K562 (cell line): ENCODE measurements around the gene TBC1D7. TPM values are rescaled to one million over a fixed set of nuclear protein-coding genes. Genes with fewer than 3 reads are reported as not detected.

Source experiments
- AFF4 ChIP-seq: sonication (generic); formaldehyde crosslinking; IDR thresholded peaks from 2 replicates; pipeline ENCODE4 v1.8.0; 2023; ENCODE audit warnings: mild to moderate bottlenecking, missing genetic modification reagents
- ATF7 ChIP-seq: fragments of 450-650 bp; IDR thresholded peaks from 2 replicates; pipeline ENCODE4 v1.7.1; 2014; ENCODE audit warnings: mild to moderate bottlenecking, moderate library complexity
- MAFG ChIP-seq: fragments of 450-650 bp; conservative IDR thresholded peaks from 2 replicates; pipeline ENCODE4 v1.6.1; 2016; ENCODE audit warnings: missing genetic modification characterization, missing compliant biosample characterization
- MGA ChIP-seq: fragments of 450-650 bp; IDR thresholded peaks from 2 replicates; pipeline ENCODE4 v1.6.1; 2016; ENCODE audit warnings: mild to moderate bottlenecking, moderate library complexity
- MIER1 ChIP-seq: fragments of 450-650 bp; IDR thresholded peaks from 2 replicates; pipeline ENCODE4 v1.6.1; 2016; ENCODE audit warnings: antibody characterized with exemption, mild to moderate bottlenecking, low read depth
- XRCC3 ChIP-seq: fragments of 450-650 bp; IDR thresholded peaks from 2 replicates; pipeline ENCODE4 v1.6.1; 2017; ENCODE audit warnings: mild to moderate bottlenecking, moderate library complexity
- ZBTB8A ChIP-seq: fragments of 450-650 bp; IDR thresholded peaks from 2 replicates; pipeline ENCODE4 v1.6.1; 2018; ENCODE audit warnings: mild to moderate bottlenecking, moderate library complexity; ENCODE audit not compliant: partially characterized antibody
- ZNF124 ChIP-seq: sonication (generic); formaldehyde crosslinking; IDR thresholded peaks from 2 replicates; pipeline ENCODE4 v1.8.1; 2022; ENCODE audit warnings: missing genetic modification reagents
- ZNF274 ChIP-seq: IDR thresholded peaks from 2 replicates; pipeline ENCODE4 v1.6.1; 2011; ENCODE audit warnings: low read depth, mild to moderate bottlenecking, low read length, moderate library complexity, borderline replicate concordance
- ZNF444 ChIP-seq: fragments of 250-450 bp; sonication (Bioruptor Pico); IDR thresholded peaks from 2 replicates; pipeline ENCODE4 v1.4.0; 2020; ENCODE audit warnings: mild to moderate bottlenecking, moderate library complexity
- polyA plus RNA-seq, 8 experiments: library from polyadenylated mRNA; depleted of rRNA in 4 of 8; stranded (reverse) in 5 of 8; unstranded in 3 of 8; fragments of >200 nt; fragmentation: Nextera tagmentation in 2 of 8; fragmentation: Illumina TruSeq in 1 of 8; extraction: Ambion mirVana in 2 of 8; extraction: Trizol in 1 of 8; gene quantifications; 2 replicates each; pipeline versions ENCODE4 v1.2.1 to v1.2.3, GENCODE V29; 2011 to 2014; ENCODE audit warnings: inconsistent platforms in 1 of 8, missing spikeins in 1 of 8
- total RNA-seq, 7 experiments: library from RNA; depleted of rRNA in 6 of 7; stranded (reverse); fragments of >200 nt in 6 of 7; fragmentation: Illumina TruSeq in 2 of 7; extraction: Trizol in 2 of 7; gene quantifications; 2 replicates each; pipeline versions ENCODE4 v1.2.1 to v1.2.3, GENCODE V29; 2011 to 2021; ENCODE audit warnings: low replicate concordance in 1 of 7
- TF ChIP-seq, protein P1 (sequence below): sonication (generic); formaldehyde crosslinking; IDR thresholded peaks from 2 replicates; pipeline ENCODE4 v1.8.1; 2022; ENCODE audit warnings: missing genetic modification reagents

TBC1D7 gene
- total and polyA plus RNA-seq, 9 of the 15 experiments (the other 6 are each of a cell fraction or from before 2014, with no cell fraction given) = 49.4 to 107 (median 61.1) TPM

DNA sequence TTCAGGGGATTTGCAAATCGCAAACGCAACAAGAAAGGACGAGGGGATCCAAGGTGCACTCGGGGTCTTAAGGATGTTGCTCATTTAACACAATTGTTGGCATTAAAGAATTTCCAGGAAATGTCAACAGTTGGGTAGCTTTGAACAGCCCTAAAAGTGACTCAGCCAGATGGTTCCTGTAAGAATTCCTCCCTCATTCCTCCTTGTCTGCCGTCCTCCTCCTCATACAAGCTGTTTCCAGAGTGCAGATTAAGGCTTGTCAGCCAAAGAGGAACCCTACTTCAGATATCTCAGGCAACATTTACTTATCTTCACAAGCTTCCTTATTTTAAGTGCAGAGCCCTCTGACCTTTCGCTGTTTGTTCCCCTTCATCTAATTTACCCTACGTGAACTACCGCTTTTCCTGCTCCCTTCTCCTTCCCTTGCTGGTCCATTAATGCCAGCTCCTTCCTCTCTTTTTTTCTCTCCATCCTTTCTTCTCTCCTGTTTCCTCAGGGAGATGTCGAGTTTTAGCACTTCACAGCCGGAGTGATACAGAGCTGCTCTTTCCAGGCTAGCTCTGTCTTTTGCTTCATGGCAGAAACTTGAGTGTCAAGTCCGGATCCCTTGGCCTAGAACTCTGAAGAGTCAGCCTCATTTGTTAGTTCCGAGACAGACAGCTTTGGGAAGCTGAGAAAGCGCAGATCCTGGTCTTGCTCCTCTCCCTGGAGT lies 26.1 kb upstream of the TBC1D7 start (continued):
- 0 out of 2 replicates have a peak, but pooled peaks have one; percentile 10 for TF ChIP-seq MGA
- 0 out of 2 replicates have a peak, but pooled peaks have one; percentile 54 for TF ChIP-seq AFF4
- TF ChIP-seq, protein P1, sequence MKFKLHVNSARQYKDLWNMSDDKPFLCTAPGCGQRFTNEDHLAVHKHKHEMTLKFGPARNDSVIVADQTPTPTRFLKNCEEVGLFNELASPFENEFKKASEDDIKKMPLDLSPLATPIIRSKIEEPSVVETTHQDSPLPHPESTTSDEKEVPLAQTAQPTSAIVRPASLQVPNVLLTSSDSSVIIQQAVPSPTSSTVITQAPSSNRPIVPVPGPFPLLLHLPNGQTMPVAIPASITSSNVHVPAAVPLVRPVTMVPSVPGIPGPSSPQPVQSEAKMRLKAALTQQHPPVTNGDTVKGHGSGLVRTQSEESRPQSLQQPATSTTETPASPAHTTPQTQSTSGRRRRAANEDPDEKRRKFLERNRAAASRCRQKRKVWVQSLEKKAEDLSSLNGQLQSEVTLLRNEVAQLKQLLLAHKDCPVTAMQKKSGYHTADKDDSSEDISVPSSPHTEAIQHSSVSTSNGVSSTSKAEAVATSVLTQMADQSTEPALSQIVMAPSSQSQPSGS (CRISPR knock-in tag) = no peak
- TF ChIP-seq ZBTB8A = no peak
- TF ChIP-seq ZNF124 (CRISPR knock-in tag) = no peak
- peak; percentile 39; the same call in 1 of the 2 replicates for TF ChIP-seq MAFG (tag)
- TF ChIP-seq MIER1 = no peak
- TF ChIP-seq XRCC3 = no peak
- TF ChIP-seq ZNF274 = peak; percentile 52; the same call in 1 of the 2 replicates
- no peak; the same call in 1 of the 2 replicates for TF ChIP-seq ZNF444
- peak; percentile 72 for TF ChIP-seq ATF7
